ENCODE data around the gene NUP37.

Gene NUP37

GRCh38 chr12:102031852-102032251 is 88.1 kb downstream of the NUP37 start:
- FAIRE-seq (no peak), DNase-seq (ENCODE audit: low spot score) (no peak)

GRCh38 chr12:102029141-102029540 is 90.8 kb downstream of the NUP37 start:
- FAIRE-seq (no peak), DNase-seq (ENCODE audit: low spot score) (no peak)

- no peak for FAIRE-seq
Observed at GRCh38 chr12:102026728-102027127, 93.2 kb downstream of the NUP37 start.

GRCh38 chr12:102024765-102025164 is 95.1 kb downstream of the NUP37 start:
- no peak for DNase-seq (ENCODE audit: low spot score)
- no peak for FAIRE-seq

More at GRCh38 chr12:102026728-102027127, 93.2 kb downstream of the NUP37 start:
- no peak for DNase-seq (ENCODE audit: low spot score)

GRCh38 chr12:102023343-102023930 is 96.5 kb downstream of the NUP37 start:
- peak; percentile 38 for DNase-seq (ENCODE audit: low spot score)
- no peak for FAIRE-seq

Data from RCC 7860 (cell line).